ENCODE data around the gene SMS. TPM values are rescaled to one million over a fixed set of nuclear protein-coding genes. Genes with fewer than 3 reads are reported as not detected.

The SMS gene
- total and polyA plus RNA-seq, 2 donors (not counting 1 experiment from before 2014, with no cell fraction given), result 129 to 252 TPM

GRCh38 chrX:21912989-21913388 is 27.5 kb upstream of the SMS start:
- no peak overlapping the region for H3K4me2 ChIP-seq (ENCODE audit: extremely low read depth, insufficient read depth, low read length)

DNA sequence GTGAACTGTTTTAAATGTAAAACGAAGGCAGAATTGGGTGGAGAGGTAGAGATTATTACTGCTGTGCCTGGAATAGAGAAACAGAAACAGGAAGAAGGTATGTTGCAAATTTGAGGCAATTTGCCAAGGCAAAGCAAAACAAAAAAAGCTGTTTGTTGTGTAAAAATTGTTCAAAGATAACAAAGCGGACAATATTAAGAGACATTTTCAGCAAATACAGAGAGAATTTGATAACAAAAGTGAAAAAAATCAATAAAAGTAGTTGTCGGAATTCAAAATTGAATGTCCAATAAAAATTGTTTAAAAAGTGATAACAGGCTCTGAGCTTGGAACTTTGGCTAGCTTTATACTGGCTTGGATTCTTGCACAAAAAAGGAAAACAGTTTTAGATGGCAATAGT is 14.4 kb upstream of the SMS start:
- Histone ChIP-seq H3K9ac (ENCODE audit: insufficient read depth, low read length) (no peak overlapping the region), H3K9me3 (ENCODE audit: control insufficient read depth, insufficient read depth, low read depth, low read length) (no peaks in the 10 kb centered on the region), H3K4me2 (ENCODE audit: extremely low read depth, insufficient read depth, low read length) (peak overlapping the region; percentile 64), H4K20me1 (ENCODE audit: control insufficient read depth, extremely low read depth, insufficient read depth, low read length) (no peaks in the 10 kb centered on the region), H3K79me2 (ENCODE audit: control insufficient read depth, insufficient read depth, low read length) (no peaks in the 10 kb centered on the region), H3K4me1 (ENCODE audit: control insufficient read depth, extremely low read depth, insufficient read depth, low read length) (peaks cover 4% of the 10 kb centered on the region), H3K27ac (ENCODE audit: insufficient read depth, low read length) (peak overlapping the region; percentile 75), H3K36me3 (ENCODE audit: control insufficient read depth, insufficient read depth, low read length) (no peaks in the 10 kb centered on the region), H3K4me3 (replicated peaks in 1 of 4; ENCODE audit: control extremely low read depth in 1 of 4, insufficient read depth in 1 of 4, low read depth in 3 of 4, low read length in 4 of 4) (peak overlapping the region in 2 of 4 experiments; percentile 38 to 39), H2AFZ (ENCODE audit: low read length) (no peak overlapping the region), H3K27me3 (ENCODE audit: control insufficient read depth, insufficient read depth, low read length) (no peaks in the 10 kb centered on the region)
- DNase-seq (ENCODE audit: low read depth in 2 of 2), result peak in 1 of 2 donors; percentile 51
- TF ChIP-seq, protein P1, sequence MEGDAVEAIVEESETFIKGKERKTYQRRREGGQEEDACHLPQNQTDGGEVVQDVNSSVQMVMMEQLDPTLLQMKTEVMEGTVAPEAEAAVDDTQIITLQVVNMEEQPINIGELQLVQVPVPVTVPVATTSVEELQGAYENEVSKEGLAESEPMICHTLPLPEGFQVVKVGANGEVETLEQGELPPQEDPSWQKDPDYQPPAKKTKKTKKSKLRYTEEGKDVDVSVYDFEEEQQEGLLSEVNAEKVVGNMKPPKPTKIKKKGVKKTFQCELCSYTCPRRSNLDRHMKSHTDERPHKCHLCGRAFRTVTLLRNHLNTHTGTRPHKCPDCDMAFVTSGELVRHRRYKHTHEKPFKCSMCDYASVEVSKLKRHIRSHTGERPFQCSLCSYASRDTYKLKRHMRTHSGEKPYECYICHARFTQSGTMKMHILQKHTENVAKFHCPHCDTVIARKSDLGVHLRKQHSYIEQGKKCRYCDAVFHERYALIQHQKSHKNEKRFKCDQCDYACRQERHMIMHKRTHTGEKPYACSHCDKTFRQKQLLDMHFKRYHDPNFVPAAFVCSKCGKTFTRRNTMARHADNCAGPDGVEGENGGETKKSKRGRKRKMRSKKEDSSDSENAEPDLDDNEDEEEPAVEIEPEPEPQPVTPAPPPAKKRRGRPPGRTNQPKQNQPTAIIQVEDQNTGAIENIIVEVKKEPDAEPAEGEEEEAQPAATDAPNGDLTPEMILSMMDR (conservative IDR thresholded peaks at IDR 0.05 in 1 of 2, IDR thresholded peaks at IDR 0.05 in 1 of 2; ENCODE audit: low read depth in 1 of 2, low read length in 2 of 2), result no peak
- no peak for TF ChIP-seq EZH2 (IDR thresholded peaks at IDR 0.05; ENCODE audit: low read length, missing control alignments)

More at GRCh38 chrX:21912989-21913388, 27.5 kb upstream of the SMS start:
- H3K79me2 ChIP-seq (ENCODE audit: control insufficient read depth, insufficient read depth, low read length), result no peaks in the 10 kb centered on the region
- no peaks in the 10 kb centered on the region for H3K4me1 ChIP-seq (ENCODE audit: control insufficient read depth, extremely low read depth, insufficient read depth, low read length)
- H2AFZ ChIP-seq (ENCODE audit: low read length), result no peak overlapping the region
- no peaks in the 10 kb centered on the region for H4K20me1 ChIP-seq (ENCODE audit: control insufficient read depth, extremely low read depth, insufficient read depth, low read length)
- no peak overlapping the region for H3K27ac ChIP-seq (ENCODE audit: insufficient read depth, low read length)
- TF ChIP-seq EZH2 (IDR thresholded peaks at IDR 0.05; ENCODE audit: low read length, missing control alignments), result no peak
- TF ChIP-seq, protein P1 (conservative IDR thresholded peaks at IDR 0.05 in 1 of 2, IDR thresholded peaks at IDR 0.05 in 1 of 2; ENCODE audit: low read depth in 1 of 2, low read length in 2 of 2), result no peak
- H3K27me3 ChIP-seq (ENCODE audit: control insufficient read depth, insufficient read depth, low read length), result no peaks in the 10 kb centered on the region
- no peaks in the 10 kb centered on the region for H3K36me3 ChIP-seq (ENCODE audit: control insufficient read depth, insufficient read depth, low read length)
- no peak overlapping the region for H3K4me3 ChIP-seq (replicated peaks in 1 of 4; ENCODE audit: control extremely low read depth in 1 of 4, insufficient read depth in 1 of 4, low read depth in 3 of 4, low read length in 4 of 4)
- H3K9ac ChIP-seq (ENCODE audit: insufficient read depth, low read length), result no peak overlapping the region
- H3K9me3 ChIP-seq (ENCODE audit: control insufficient read depth, insufficient read depth, low read depth, low read length), result no peaks in the 10 kb centered on the region
- no peak for DNase-seq (ENCODE audit: low read depth in 2 of 2)

DNA sequence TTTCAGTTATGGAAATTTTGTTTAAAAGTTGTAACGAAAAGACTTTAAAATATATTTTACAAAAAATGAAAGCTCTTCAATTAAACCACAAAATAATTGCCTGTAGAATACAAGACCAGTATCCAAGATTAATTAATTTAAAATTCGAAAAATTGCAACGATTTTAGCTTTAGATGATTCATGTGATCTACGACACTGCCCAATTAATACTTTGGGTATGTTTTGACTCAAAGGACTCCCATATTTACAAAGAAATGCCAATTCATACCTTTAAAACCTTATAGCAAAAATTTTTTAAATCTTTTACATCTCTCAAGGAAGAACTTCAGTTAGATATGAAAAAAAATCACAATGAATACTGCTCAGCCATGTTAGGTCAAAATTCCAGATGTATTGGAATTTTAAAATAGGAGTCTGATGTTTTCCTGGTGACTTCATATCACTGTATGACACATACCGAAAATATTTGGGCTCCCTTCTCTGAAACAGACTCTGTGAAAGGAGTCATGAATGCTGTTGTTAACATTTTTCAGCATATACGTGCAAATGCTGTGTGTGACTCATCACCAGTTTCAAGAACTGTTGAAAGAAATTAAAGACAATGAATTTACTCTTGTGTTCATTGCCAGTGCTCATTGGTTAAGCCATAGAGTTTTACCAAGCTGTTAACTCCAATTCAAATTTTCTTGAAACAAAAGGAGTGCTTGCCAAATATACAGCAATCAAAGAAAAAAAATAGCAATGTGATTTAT is 13.8 kb upstream of the SMS start:
- H3K9ac ChIP-seq (ENCODE audit: insufficient read depth, low read length), result no peak overlapping the region
- H3K9me3 ChIP-seq (ENCODE audit: control insufficient read depth, insufficient read depth, low read depth, low read length), result no peaks in the 10 kb centered on the region
- no peak for TF ChIP-seq EZH2 (IDR thresholded peaks at IDR 0.05; ENCODE audit: low read length, missing control alignments)
- TF ChIP-seq, protein P1 (conservative IDR thresholded peaks at IDR 0.05 in 1 of 2, IDR thresholded peaks at IDR 0.05 in 1 of 2; ENCODE audit: low read depth in 1 of 2, low read length in 2 of 2), result no peak
- H3K4me1 ChIP-seq (ENCODE audit: control insufficient read depth, extremely low read depth, insufficient read depth, low read length), result peaks cover 7% of the 10 kb centered on the region
- peak overlapping the region in 2 of 4 experiments; percentile 38 to 39 for H3K4me3 ChIP-seq (replicated peaks in 1 of 4; ENCODE audit: control extremely low read depth in 1 of 4, insufficient read depth in 1 of 4, low read depth in 3 of 4, low read length in 4 of 4)
- DNase-seq (ENCODE audit: low read depth in 2 of 2), result peak; percentile 96 to 97
- no peaks in the 10 kb centered on the region for H3K27me3 ChIP-seq (ENCODE audit: control insufficient read depth, insufficient read depth, low read length)
- H3K4me2 ChIP-seq (ENCODE audit: extremely low read depth, insufficient read depth, low read length), result peak overlapping the region; percentile 64
- H4K20me1 ChIP-seq (ENCODE audit: control insufficient read depth, extremely low read depth, insufficient read depth, low read length), result no peaks in the 10 kb centered on the region
- no peak overlapping the region for H2AFZ ChIP-seq (ENCODE audit: low read length)
- H3K27ac ChIP-seq (ENCODE audit: insufficient read depth, low read length), result peak overlapping the region; percentile 75
- H3K36me3 ChIP-seq (ENCODE audit: control insufficient read depth, insufficient read depth, low read length), result no peaks in the 10 kb centered on the region
- H3K79me2 ChIP-seq (ENCODE audit: control insufficient read depth, insufficient read depth, low read length), result no peaks in the 10 kb centered on the region
